Adrenal gland (tissue), 5 donors: ENCODE measurements around the gene HOXA5.

ENCODE experiments used
- CTCF ChIP-seq, 6 experiments: fragments of 450-650 bp in 4 of 6; fragments of 200-600 bp in 2 of 6; sonication (generic) in 1 of 6; IDR thresholded peaks; 1 replicate in 5 of 6; 2 replicates in 1 of 6; pipeline versions ENCODE4 v1.5.1 to v1.8.0; 2016 to 2021; ENCODE audit warnings: antibody characterized with exemption in 6 of 6, mild to moderate bottlenecking in 2 of 6, moderate library complexity in 1 of 6
- POLR2A ChIP-seq, 2 donors: fragments of 450-650 bp; IDR thresholded peaks; one replicate each; pipeline ENCODE4 v1.6.1; 2017; ENCODE audit warnings: antibody characterized with exemption in 2 of 2, mild to moderate bottlenecking in 2 of 2, moderate library complexity in 1 of 2
- donor health status: DM: no; HTN: no; CAD: no.

GRCh38 chr7:27134392-27134791 is 9.1 kb downstream of the HOXA5 start:
- TF ChIP-seq POLR2A (IDR thresholded peaks at IDR 0.05), result no peak
- TF ChIP-seq CTCF (IDR thresholded peaks at IDR 0.05), result no peak
